Mucosa of descending colon (tissue), 3 donors: Measurements from ENCODE around the gene C6orf136. TPM values are rescaled to one million over a fixed set of nuclear protein-coding genes. Genes with fewer than 3 reads are reported as not detected.
A peak's percentile ranks its signal among the peaks of the same experiment; 100 is the strongest.

Experiments used
- ATAC-seq: fragments of 200-7000 bp; cut with Tn5 transposase; one replicate; pipeline ENCODE4 v1.9.1; 2020; ENCODE audit warnings: mild to moderate bottlenecking, moderate library complexity
- DNase-seq, 3 donors: peaks; one replicate each; pipeline ENCODE4 v3.0.0-alpha.2; 2020
- H3K36me3 ChIP-seq: fragments of 200-600 bp; one replicate; pipeline ENCODE4 v1.8.0; 2021; ENCODE audit warnings: low read depth, mild to moderate bottlenecking
- H3K4me1 ChIP-seq: fragments of 200-600 bp; one replicate; pipeline ENCODE4 v1.8.0; 2021; ENCODE audit warnings: low read depth, mild to moderate bottlenecking
- H3K4me3 ChIP-seq: fragments of 200-600 bp; one replicate; pipeline ENCODE4 v1.8.0; 2021; ENCODE audit warnings: mild to moderate bottlenecking
- H3K9me3 ChIP-seq: fragments of 200-600 bp; one replicate; pipeline ENCODE4 v1.8.0; 2021; ENCODE audit warnings: mild to moderate bottlenecking
- CTCF ChIP-seq: fragments of 200-600 bp; IDR thresholded peaks from one replicate; pipeline ENCODE4 v1.8.0; 2022; ENCODE audit warnings: antibody characterized with exemption, mild to moderate bottlenecking
- intact Hi-C, 2 donors: fragments of 100-400 bp; cut with DNase I in 1 of 2; cut with micrococcal nuclease in 1 of 2; formaldehyde crosslinking; loops; one replicate each; pipeline versions ENCODE4 v1.11.0 to v1.11.1; 2022; cut with DNase I, micrococcal nuclease
- total RNA-seq, 3 donors: library from RNA; stranded (reverse); fragmentation: NEBNext Ultra II Directional in 2 of 3; extraction: Animal tissue kit (Norgen Biotek cat#: 25700) in 2 of 3; gene quantifications; one replicate each; pipeline versions ENCODE4 v1.2.1 to v1.2.4, GENCODE V29; 2021 to 2023
- donor health status: DM: no; HTN: no; CAD: no; lungs with moderate emphysema.
- donor health status: DM: no; HTN: no; CAD: no.
- donor health status: DM: no; HTN: yes; CAD: no.

The C6orf136 gene
- total RNA-seq, 3 donors from 2014 or later, result 46.5 to 88.8 (median 61.8) TPM

- intact Hi-C loops, result no loop called here
- Histone ChIP-seq H3K9me3 (no peaks in the 10 kb centered on the region), H3K4me1 (peaks cover 34% of the 10 kb centered on the region), H3K36me3 (no peaks in the 10 kb centered on the region), H3K4me3 (peak overlapping the region; percentile 2)
- ATAC-seq, result no peak
- TF ChIP-seq CTCF, result no peak
- no peak for DNase-seq
These were observed 32.7 kb upstream of the C6orf136 start for GRCh38 chr6:30614044-30614842.

- intact Hi-C loops, result no loop called here
- H3K36me3 ChIP-seq, result no peaks in the 10 kb centered on the region
- DNase-seq (peak; percentile 67 to 94 (median 72)), ATAC-seq (peak; percentile 67)
- H3K4me1 ChIP-seq, result peaks cover 34% of the 10 kb centered on the region
- H3K9me3 ChIP-seq, result no peaks in the 10 kb centered on the region
- H3K4me3 ChIP-seq, result peak overlapping the region; percentile 73
- no peak for TF ChIP-seq CTCF
These were observed 32.1 kb upstream of the C6orf136 start for GRCh38 chr6:30614843-30615218.

- Histone ChIP-seq H3K9me3 (no peaks in the 10 kb centered on the region), H3K36me3 (no peaks in the 10 kb centered on the region), H3K4me3 (peak overlapping the region; percentile 73), H3K4me1 (peaks cover 34% of the 10 kb centered on the region)
- no peak for TF ChIP-seq CTCF
- DNase-seq (peak in 1 of 3 donors; percentile 44), ATAC-seq (no peak)
- intact Hi-C loops, result no loop called here
These were observed 31.5 kb upstream of the C6orf136 start for GRCh38 chr6:30615219-30615957.

GRCh38 chr6:30615958-30616810 lies 30.7 kb upstream of the C6orf136 start:
- Histone ChIP-seq H3K4me1 (peaks cover 34% of the 10 kb centered on the region), H3K36me3 (no peaks in the 10 kb centered on the region), H3K4me3 (peak overlapping the region; percentile 73), H3K9me3 (no peaks in the 10 kb centered on the region)
- ATAC-seq, result no peak
- intact Hi-C loops, result no loop called here
- TF ChIP-seq CTCF, result no peak
- DNase-seq, result peak in 1 of 3 donors; percentile 45

- intact Hi-C loops, result no loop called here
- H3K36me3 ChIP-seq, result peaks cover 6% of the 10 kb centered on the region
- H3K4me3 ChIP-seq, result peak within 1 kb of the TSS; percentile 73
- peak; percentile 90 for ATAC-seq
- TF ChIP-seq CTCF, result no peak
- peaks cover 30% of the 10 kb centered on the region for H3K4me1 ChIP-seq
- no peaks in the 10 kb centered on the region for H3K9me3 ChIP-seq
- peak; percentile 97 to 99 (median 99) for DNase-seq
These were observed 29.9 kb upstream of the C6orf136 start, which contains the start of gene PPP1R10 for GRCh38 chr6:30616811-30617564. TSS of gene PPP1R10 (minus strand) at chr6:30617243. CDS start at chr6:30609944, 7,299 bp downstream.
